H7 (cell line): ENCODE data around the gene ANKS1B. TPM values are rescaled to one million over a fixed set of nuclear protein-coding genes. Genes with fewer than 3 reads are reported as not detected.
A peak's percentile ranks its signal among the peaks of the same experiment; 100 is the strongest.

Experiments
- DNase-seq: peaks from one replicate; pipeline ENCODE4 v3.0.0; 2012
- H3K27me3 ChIP-seq: 2 replicates; pipeline ENCODE4 v1.6.0; 2011; ENCODE audit warnings: mild to moderate bottlenecking, low read length; ENCODE audit not compliant: control insufficient read depth, insufficient read depth
- H3K36me3 ChIP-seq: replicated peaks from 2 replicates; pipeline ENCODE4 v1.5.1; 2011; ENCODE audit warnings: low read length; ENCODE audit not compliant: control insufficient read depth, insufficient read depth
- H3K4me3 ChIP-seq: 2 replicates; pipeline ENCODE4 v1.5.1; 2011; ENCODE audit warnings: low read depth, mild to moderate bottlenecking, control low read depth, low read length, moderate library complexity; ENCODE audit not compliant: insufficient read depth
- total RNA-seq: library from RNA; depleted of rRNA; stranded (reverse); fragments of >200 nt; shearing (Covaris generic); gene quantifications from 2 replicates; pipeline ENCODE4 v1.2.3, GENCODE V29; 2014; rRNA removed

ANKS1B gene
- total RNA-seq, 1 experiment from 2014 or later, result 3.5 TPM

DNA sequence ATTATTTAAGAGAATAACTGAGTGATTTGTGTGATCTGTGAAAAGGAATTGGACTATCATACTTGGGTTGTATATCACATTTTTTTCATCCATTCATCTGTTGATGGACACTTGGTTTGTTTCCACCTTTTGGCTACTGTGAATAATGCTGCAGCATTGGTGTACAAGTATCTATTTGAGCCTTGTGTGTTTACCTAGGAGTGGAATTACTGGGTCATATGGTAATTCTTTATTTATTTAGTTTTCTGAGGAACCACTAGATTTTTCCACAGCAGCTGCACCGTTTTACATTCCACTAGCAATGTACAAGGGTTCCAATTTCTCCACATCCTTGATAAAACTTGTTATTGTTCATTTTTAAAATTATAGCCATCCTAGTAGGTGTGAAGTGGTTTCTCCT lies 1283.6 kb downstream of the ANKS1B start:
- Histone ChIP-seq H3K27me3 (no peaks in the 10 kb centered on the region), H3K36me3 (no peaks in the 10 kb centered on the region), H3K4me3 (no peak overlapping the region)
- DNase-seq, result no peak

DNA sequence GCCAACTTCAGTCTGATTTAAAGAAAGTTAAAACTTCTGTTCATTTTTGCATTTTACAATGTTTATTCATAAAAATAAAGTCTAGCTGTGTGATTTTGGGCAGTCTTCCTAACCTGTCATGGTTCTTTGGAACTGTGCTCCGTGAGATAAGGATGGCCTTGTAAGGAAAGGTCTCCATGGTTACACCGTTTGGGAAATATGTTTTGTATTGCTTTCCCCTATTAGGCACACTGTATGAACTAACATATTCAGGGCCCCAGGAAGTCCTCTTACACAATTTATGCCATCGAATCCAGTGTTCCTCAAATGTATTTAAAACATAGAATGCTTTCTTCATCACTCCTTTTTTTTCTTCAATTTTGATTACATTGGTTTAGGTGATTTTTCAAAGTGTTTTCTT lies 1285.2 kb downstream of the ANKS1B start:
- Histone ChIP-seq H3K36me3 (no peaks in the 10 kb centered on the region), H3K27me3 (no peaks in the 10 kb centered on the region), H3K4me3 (no peak overlapping the region)
- no peak for DNase-seq

DNA sequence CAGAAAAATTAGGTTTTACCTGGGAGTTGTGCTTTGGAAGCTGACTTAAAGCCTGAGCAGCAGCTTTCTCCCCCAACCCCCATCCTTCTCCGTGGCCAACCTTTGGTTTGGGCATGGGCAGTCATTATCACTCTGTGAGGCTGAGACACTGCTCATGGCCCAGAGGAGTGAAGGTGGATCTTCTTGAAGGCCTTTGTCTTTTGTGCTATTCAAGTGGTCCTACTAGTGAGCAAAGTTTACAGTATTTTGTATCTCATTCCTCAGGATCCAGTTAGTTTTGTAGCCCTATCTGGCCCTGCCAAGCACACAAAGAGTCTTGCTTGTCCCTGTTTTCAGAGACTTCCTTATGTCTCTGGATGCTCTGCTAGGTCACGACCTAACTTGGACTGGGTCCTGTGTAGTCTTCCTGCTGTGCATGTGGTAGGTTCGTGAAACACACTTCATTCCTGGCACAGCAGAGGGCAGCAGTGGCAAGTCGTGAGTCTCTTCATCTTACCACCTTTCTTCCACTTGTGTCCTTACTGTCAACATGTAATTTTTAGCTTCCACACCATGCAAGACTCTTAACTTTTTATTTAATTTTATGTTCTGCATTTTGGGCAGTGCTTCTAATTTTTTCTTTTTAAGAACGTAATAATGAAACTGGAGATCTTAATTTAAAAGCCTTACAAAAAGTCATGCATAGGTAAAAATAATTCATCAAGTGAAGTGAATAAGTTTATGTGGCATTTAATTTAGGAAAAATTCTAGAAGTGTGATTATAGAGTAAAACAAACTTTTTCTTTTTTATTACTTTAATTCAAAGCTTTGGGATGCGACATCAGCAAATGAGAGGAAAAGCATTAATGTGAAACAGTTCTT lies 1285.9 kb downstream of the ANKS1B start:
- no peak overlapping the region for H3K4me3 ChIP-seq
- H3K27me3 ChIP-seq, result no peaks in the 10 kb centered on the region
- H3K36me3 ChIP-seq, result no peaks in the 10 kb centered on the region
- DNase-seq, result peak; percentile 56

DNA sequence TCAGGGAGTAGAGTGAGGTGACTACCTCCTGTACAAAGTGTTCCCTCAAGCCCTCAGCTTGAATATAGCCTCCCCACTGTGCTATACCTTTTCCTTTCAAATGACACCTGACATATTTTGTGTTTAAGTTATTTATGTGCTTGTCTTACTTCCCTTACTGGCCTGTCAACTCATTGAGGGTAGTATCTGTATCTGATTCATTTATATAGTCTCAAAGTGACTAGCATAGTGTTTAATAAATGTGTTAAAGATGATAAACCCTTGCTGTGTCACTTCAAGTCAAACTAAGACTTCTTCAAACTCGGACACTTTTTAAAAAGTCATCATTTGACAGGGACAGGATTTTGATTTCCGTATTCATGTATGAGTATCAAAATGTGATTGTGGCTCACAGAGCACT lies 1287.5 kb downstream of the ANKS1B start:
- Histone ChIP-seq H3K36me3 (no peaks in the 10 kb centered on the region), H3K4me3 (no peak overlapping the region), H3K27me3 (no peaks in the 10 kb centered on the region)
- DNase-seq, result no peak

DNA sequence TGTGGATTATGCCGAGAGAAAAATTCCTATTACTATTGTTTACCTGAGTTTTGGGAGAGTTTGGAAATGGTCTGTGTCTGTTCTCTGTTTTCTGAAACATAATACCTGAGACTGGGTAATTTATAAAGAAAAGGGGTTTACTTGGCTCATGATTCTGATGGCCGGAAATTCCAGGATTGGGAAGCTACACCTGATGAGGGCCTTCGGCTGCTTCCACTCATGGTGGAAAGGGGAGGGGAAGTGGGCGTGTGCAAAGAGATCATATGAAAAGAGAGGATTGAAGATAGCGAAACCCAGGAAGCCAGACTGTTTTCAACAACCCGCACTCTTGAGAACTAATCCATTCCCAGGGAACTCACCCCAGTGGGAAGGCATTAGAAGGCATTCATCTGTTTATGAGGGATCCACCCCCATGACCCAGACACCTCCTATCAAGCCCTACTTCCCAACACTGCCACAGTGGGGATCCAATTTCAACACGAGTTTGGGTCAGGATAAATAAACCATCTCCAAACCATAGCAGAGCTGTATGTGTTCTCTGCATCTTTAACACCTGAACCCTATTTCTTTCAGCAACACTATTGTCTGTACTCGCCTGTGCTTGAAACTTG lies 1288.6 kb downstream of the ANKS1B start:
- no peaks in the 10 kb centered on the region for H3K27me3 ChIP-seq
- peak; percentile 44 for DNase-seq
- H3K36me3 ChIP-seq, result no peaks in the 10 kb centered on the region
- H3K4me3 ChIP-seq, result no peak overlapping the region

DNA sequence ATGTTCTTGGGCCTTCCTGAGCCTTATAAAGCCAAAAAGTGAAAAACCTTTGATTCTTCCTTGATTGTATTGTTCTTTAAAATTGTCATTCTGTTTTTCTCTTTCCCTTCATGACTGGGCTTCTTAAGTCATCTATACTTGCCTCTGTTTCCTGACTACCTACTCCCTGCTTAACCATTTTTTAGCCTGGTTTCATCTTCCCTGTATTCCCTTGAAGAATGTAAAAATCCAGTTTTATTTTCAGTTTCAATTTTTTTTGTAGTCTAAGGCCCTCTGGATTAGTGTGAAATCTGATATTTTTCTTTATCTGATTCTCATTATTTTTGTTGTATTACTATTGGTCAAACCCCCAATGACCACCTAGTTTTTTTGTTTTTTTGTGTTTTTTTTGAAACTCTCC lies 1293.4 kb downstream of the ANKS1B start:
- Histone ChIP-seq H3K27me3 (no peaks in the 10 kb centered on the region), H3K4me3 (no peak overlapping the region), H3K36me3 (no peaks in the 10 kb centered on the region)
- DNase-seq, result no peak

DNA sequence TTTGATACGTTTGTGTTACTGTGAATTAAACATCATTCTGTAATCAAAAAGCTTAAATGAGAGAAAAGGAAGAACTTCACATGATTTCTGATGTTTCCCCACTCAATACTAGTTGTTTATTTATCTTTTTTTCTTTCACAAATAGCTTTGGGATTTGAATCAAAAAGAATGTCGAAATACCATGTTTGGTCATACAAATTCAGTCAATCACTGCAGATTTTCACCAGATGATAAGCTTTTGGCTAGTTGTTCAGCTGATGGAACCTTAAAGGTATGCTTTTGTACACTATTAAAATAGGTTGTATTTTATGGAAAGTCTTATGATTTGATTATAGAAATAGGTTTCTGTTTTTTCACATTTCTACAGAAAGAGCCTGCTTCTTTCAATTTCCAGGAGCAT lies 1298.1 kb downstream of the ANKS1B start:
- Histone ChIP-seq H3K4me3 (no peak overlapping the region), H3K36me3 (peaks cover 1% of the 10 kb centered on the region; the same call in 1 of the 2 replicates), H3K27me3 (no peaks in the 10 kb centered on the region)
- DNase-seq, result no peak

Other genes starting within 250 kb of the ANKS1B start
- gene BLTP3B, start 157.9 kb upstream of the ANKS1B start, total RNA-seq, result 36.4 and 40.4 TPM in 2 replicates
- 33.0 and 38.5 TPM in 2 replicates for gene ACTR6, start 215.9 kb upstream of the ANKS1B start, total RNA-seq